CD14-positive monocyte (primary cell): ENCODE results near the gene MCF2L. TPM values are rescaled to one million over a fixed set of nuclear protein-coding genes. Genes with fewer than 3 reads are reported as not detected.

Source experiments
- DNase-seq, 3 donors: peaks; one replicate each; pipeline ENCODE4 v3.0.0-alpha.2; 2011 to 2022
- H2AFZ ChIP-seq: 2 replicates; pipeline ENCODE4 v1.6.0; 2012; ENCODE audit warnings: mild to moderate bottlenecking, low read depth, low read length, inconsistent platforms; ENCODE audit not compliant: insufficient read depth, poor library complexity, severe bottlenecking
- H3K27ac ChIP-seq, 2 donors: 1 replicate in 1 of 2; 2 replicates in 1 of 2; pipeline ENCODE4 v1.5.1; 2012 to 2013; ENCODE audit warnings: low read length in 2 of 2, control low read depth in 1 of 2, inconsistent platforms in 1 of 2, low read depth in 1 of 2, mild to moderate bottlenecking in 1 of 2
- H3K27me3 ChIP-seq, 2 donors: one replicate each; pipeline versions ENCODE4 v1.6.0 to v1.6.1; 2011 to 2013; ENCODE audit warnings: low read length in 2 of 2; ENCODE audit not compliant: control insufficient read depth in 2 of 2, insufficient read depth in 2 of 2
- H3K36me3 ChIP-seq, 2 donors: replicated peaks in 1 of 2; 1 replicate in 1 of 2; 2 replicates in 1 of 2; pipeline versions ENCODE4 v1.5.1 to v1.6.1; 2012 to 2013; ENCODE audit warnings: low read length in 2 of 2, control low read depth in 1 of 2, inconsistent platforms in 1 of 2, mild to moderate bottlenecking in 1 of 2; ENCODE audit not compliant: insufficient read depth in 2 of 2, control insufficient read depth in 1 of 2
- H3K4me1 ChIP-seq, 2 donors: 1 replicate in 1 of 2; 2 replicates in 1 of 2; pipeline versions ENCODE4 v1.5.1 to v1.6.1; 2012 to 2013; ENCODE audit warnings: low read length in 2 of 2, control low read depth in 1 of 2, inconsistent platforms in 1 of 2, mild to moderate bottlenecking in 1 of 2, moderate library complexity in 1 of 2; ENCODE audit not compliant: insufficient read depth in 2 of 2, control insufficient read depth in 1 of 2
- H3K4me2 ChIP-seq: replicated peaks from 2 replicates; pipeline ENCODE3; 2012; ENCODE audit warnings: low read length, moderate library complexity, mild to moderate bottlenecking; ENCODE audit not compliant: poor library complexity, severe bottlenecking; ENCODE audit errors: extremely low read depth
- H3K4me3 ChIP-seq, 3 experiments: fragments of 200-600 bp in 1 of 3; sonication (generic) in 1 of 3; replicated peaks in 1 of 3; 1 replicate in 2 of 3; 2 replicates in 1 of 3; pipeline ENCODE4 v1.5.1; 2011 to 2013; ENCODE audit warnings: low read length in 3 of 3, mild to moderate bottlenecking in 3 of 3, control low read depth in 2 of 3, low read depth in 2 of 3, inconsistent platforms in 1 of 3, moderate library complexity in 1 of 3
- H3K79me2 ChIP-seq: 2 replicates; pipeline ENCODE4 v1.6.0; 2012; ENCODE audit warnings: mild to moderate bottlenecking, control low read depth, inconsistent platforms, low read length, moderate library complexity; ENCODE audit not compliant: insufficient read depth
- H3K9ac ChIP-seq: 2 replicates; pipeline ENCODE4 v1.6.0; 2017; ENCODE audit warnings: low read length, mild to moderate bottlenecking; ENCODE audit not compliant: insufficient read depth, poor library complexity, severe bottlenecking
- H3K9me3 ChIP-seq, 2 donors: replicated peaks in 1 of 2; 1 replicate in 1 of 2; 2 replicates in 1 of 2; pipeline versions ENCODE4 v1.5.1 to v1.6.1; 2012 to 2013; ENCODE audit warnings: low read length in 2 of 2, control low read depth in 1 of 2; ENCODE audit not compliant: control insufficient read depth in 1 of 2, insufficient read depth in 1 of 2
- H4K20me1 ChIP-seq: 2 replicates; pipeline ENCODE4 v1.6.0; 2012; ENCODE audit warnings: mild to moderate bottlenecking, low read length, control low read depth, moderate library complexity; ENCODE audit not compliant: insufficient read depth
- H3K27ac Mint-ChIP-seq, 7 donors: one replicate each; pipeline ENCODE4 v1.8.0; 2020; ENCODE audit warnings: mild to moderate bottlenecking in 7 of 7, mixed read lengths in 7 of 7, moderate library complexity in 6 of 7, inconsistent platforms in 2 of 7
- H3K27me3 Mint-ChIP-seq, 3 donors: one replicate each; pipeline ENCODE4 v1.8.0; 2021 to 2022; ENCODE audit warnings: low read depth in 3 of 3, mild to moderate bottlenecking in 3 of 3, mixed read lengths in 3 of 3, moderate library complexity in 3 of 3, inconsistent platforms in 1 of 3
- H3K36me3 Mint-ChIP-seq, 2 donors: one replicate each; pipeline ENCODE4 v1.8.0; 2020; ENCODE audit warnings: mixed read lengths in 2 of 2, inconsistent platforms in 1 of 2, mild to moderate bottlenecking in 1 of 2
- H3K4me1 Mint-ChIP-seq: one replicate; pipeline ENCODE4 v1.8.0; 2020; ENCODE audit warnings: mild to moderate bottlenecking, mixed read lengths
- H3K4me3 Mint-ChIP-seq, 2 donors: one replicate each; pipeline ENCODE4 v1.8.0; 2020; ENCODE audit warnings: mild to moderate bottlenecking in 2 of 2, mixed read lengths in 2 of 2, moderate library complexity in 1 of 2
- H3K9me3 Mint-ChIP-seq, 7 donors: one replicate each; pipeline ENCODE4 v1.8.0; 2020 to 2022; ENCODE audit warnings: mixed read lengths in 7 of 7, mild to moderate bottlenecking in 6 of 7, moderate library complexity in 6 of 7, inconsistent platforms in 2 of 7
- CTCF ChIP-seq: fragments of 200-600 bp; IDR thresholded peaks from one replicate; pipeline ENCODE4 v1.8.0; 2022; ENCODE audit warnings: antibody characterized with exemption, mild to moderate bottlenecking
- WGBS: methylation state at CpG from one replicate; pipeline ENCODE4 v1.1.5; 2013; ENCODE audit warnings: missing lambda C conversion rate; ENCODE audit not compliant: insufficient coverage; 5-methylcytosine and 5-hydroxymethylcytosine counted together
- intact Hi-C, 2 donors: fragments of 100-400 bp; cut with micrococcal nuclease; formaldehyde crosslinking; loops; one replicate each; pipeline versions ENCODE4 v1.15.0 to v1.15.1; 2023
- polyA plus RNA-seq, 3 donors: library from polyadenylated mRNA; depleted of rRNA in 1 of 3; unstranded in 2 of 3; stranded (reverse) in 1 of 3; fragments of 300-500 nt in 2 of 3; fragments of >200 nt in 1 of 3; fragmentation: Illumina TruSeq in 2 of 3; gene quantifications; 1 replicate in 2 of 3; 2 replicates in 1 of 3; pipeline ENCODE4 v1.2.3, GENCODE V29; 2012 to 2021

MCF2L gene
- polyA plus RNA-seq, 3 donors: not detected

DNA sequence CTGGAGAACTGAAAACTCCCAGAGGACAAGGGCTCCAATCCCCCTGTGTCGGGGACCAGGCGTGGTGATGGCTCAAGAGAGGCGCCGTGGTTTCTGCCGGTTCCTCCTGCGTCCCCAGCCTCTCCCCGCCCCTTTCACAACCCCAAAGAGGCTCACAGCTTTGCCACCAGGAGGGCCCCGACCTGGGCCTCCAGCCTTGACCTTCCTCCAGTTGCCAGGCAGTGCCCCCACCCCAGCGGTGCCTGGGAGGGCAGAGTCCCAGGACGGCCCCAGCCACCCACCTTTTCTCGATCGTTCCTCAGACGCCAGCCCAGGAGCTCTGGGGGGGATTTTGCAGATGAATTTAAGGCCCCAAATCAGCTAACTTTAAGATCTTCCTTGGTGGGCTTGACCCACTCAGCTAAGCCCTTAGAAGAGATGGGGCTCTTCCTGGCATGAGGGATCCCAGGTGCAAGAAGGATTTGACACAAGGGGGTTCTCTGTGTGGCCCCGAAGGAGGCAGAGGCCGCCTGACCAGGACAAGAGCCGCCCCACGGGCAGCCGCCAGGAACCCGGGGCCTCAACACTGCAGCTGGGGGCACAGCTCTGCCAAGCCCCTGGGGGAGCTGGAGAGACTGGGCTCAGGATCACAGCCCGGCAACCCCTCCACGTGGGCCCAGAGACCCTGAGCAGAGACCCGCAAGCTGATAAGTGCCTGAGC, 47.0 kb downstream of the MCF2L start:
- no peak for TF ChIP-seq CTCF
- H3K9me3 Mint-ChIP-seq: peaks cover 2 to 31% (median 10%) of the 10 kb centered on the region in 7 donors
- no peak overlapping the region for H3K4me3 ChIP-seq
- H3K4me1 ChIP-seq: no peaks in the 10 kb centered on the region
- no peaks in the 10 kb centered on the region for H4K20me1 ChIP-seq
- 60% methylated on average over 20 of the region's 22 CpGs for WGBS
- H3K9ac ChIP-seq: no peak overlapping the region
- no peak overlapping the region for H2AFZ ChIP-seq
- H3K4me1 Mint-ChIP-seq: no peaks in the 10 kb centered on the region
- no peaks in the 10 kb centered on the region for H3K27me3 ChIP-seq
- peaks cover 0 to 6% of the 10 kb centered on the region in 2 donors for H3K9me3 ChIP-seq
- H3K36me3 Mint-ChIP-seq: no peaks in the 10 kb centered on the region
- H3K4me2 ChIP-seq: no peak overlapping the region
- intact Hi-C loops: no loop called here
- DNase-seq: no peak
- no peaks in the 10 kb centered on the region for H3K79me2 ChIP-seq
- H3K27ac Mint-ChIP-seq: no peak overlapping the region
- no peak overlapping the region for H3K4me3 Mint-ChIP-seq
- no peaks in the 10 kb centered on the region for H3K36me3 ChIP-seq
- H3K27ac ChIP-seq: no peak overlapping the region
- peaks cover 0 to 5% (median 1%) of the 10 kb centered on the region in 3 donors for H3K27me3 Mint-ChIP-seq

DNA sequence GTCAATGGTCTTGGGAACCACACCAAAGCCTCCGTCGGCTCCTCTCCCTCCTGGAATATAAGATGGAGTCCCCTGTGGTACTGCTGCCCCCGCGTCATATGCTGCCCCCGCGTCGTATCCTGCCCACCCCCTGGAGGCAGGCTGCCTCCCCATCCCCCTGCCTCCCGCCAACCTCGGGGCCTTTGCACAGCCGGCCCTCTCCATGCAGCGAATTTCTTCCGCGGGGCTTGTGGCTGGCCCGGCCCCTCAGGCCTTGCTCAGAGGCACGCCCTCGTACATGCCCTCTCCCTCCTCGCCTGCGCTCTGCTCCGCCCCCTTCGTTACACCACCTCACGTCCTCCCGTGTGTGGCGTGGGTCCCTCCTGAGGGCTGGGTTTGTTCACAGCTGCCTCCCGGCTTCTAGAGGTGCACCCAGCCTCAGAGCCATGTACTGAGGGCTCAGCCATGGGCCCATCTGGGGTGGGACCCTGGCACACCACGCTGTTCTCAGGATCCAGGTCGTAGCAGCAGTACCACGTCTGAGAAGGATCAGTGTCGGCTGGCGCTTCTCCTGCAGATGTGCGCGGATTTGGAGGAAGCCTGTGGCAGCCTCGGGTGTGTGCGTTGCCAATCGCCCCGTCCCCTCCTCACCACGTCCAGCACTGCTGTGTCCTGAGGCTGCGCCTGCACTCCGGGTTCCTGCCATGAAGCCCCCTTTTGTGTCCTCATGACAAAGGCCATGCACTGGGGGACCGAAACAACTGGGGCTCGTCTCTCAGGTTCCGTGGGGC, 47.7 kb downstream of the MCF2L start:
- Mint-ChIP-seq H3K27me3 (peaks cover 0 to 5% (median 1%) of the 10 kb centered on the region in 3 donors), H3K36me3 (no peaks in the 10 kb centered on the region), H3K27ac (peak overlapping the region in 1 of 7 donors; percentile 53), H3K9me3 (peaks cover 2 to 31% (median 8%) of the 10 kb centered on the region in 7 donors), H3K4me1 (no peaks in the 10 kb centered on the region), H3K4me3 (no peak overlapping the region)
- no peak for TF ChIP-seq CTCF
- DNase-seq: no peak
- H3K4me1 ChIP-seq: no peaks in the 10 kb centered on the region
- H4K20me1 ChIP-seq: no peaks in the 10 kb centered on the region
- no peak overlapping the region for H3K9ac ChIP-seq
- no peak overlapping the region for H3K4me3 ChIP-seq
- H3K4me2 ChIP-seq: no peak overlapping the region
- peaks cover 0 to 6% of the 10 kb centered on the region in 2 donors for H3K9me3 ChIP-seq
- no peak overlapping the region for H3K27ac ChIP-seq
- no peaks in the 10 kb centered on the region for H3K27me3 ChIP-seq
- H3K79me2 ChIP-seq: no peaks in the 10 kb centered on the region
- intact Hi-C loops: no loop called here
- H2AFZ ChIP-seq: no peak overlapping the region
- H3K36me3 ChIP-seq: no peaks in the 10 kb centered on the region
- WGBS: 93% methylated on average over 40 of the region's 41 CpGs
